HCT116 (cell line): ENCODE measurements around the gene OXCT1. TPM values are rescaled to one million over a fixed set of nuclear protein-coding genes. Genes with fewer than 3 reads are reported as not detected.

Experiments
- ATAC-seq: fragments of 200-7000 bp; cut with Tn5 transposase; 2 replicates; pipeline ENCODE4 v1.9.1; 2020; ENCODE audit warnings: mild to moderate bottlenecking, moderate library complexity
- BruUV-seq: library from RNA; stranded (reverse); fragments of 400-500 nt; replicated peaks from 2 replicates; lab custom pipeline; 2021; lab: Mats Ljungman, UMichigan
- CTCF ChIA-PET: fragments of 300-600 bp; sonication (Branson Sonifier 250); formaldehyde crosslinking; loops from one replicate; lab custom pipeline; 2021; ENCODE audit warnings: antibody characterized with exemption; lab: Charles Lee
- POLR2A ChIA-PET: fragments of 300-600, 350-600 bp; sonication (Branson Sonifier 250); formaldehyde crosslinking; loops from one replicate; lab custom pipeline; 2021; ENCODE audit warnings: antibody characterized with exemption; lab: Charles Lee
- RAD21 ChIA-PET, 2 experiments: fragments of 300-600 bp; sonication (Branson Sonifier 250); formaldehyde crosslinking; loops; one replicate each; lab custom pipeline; 2023; ENCODE audit warnings: low total read pairs in 2 of 2; ENCODE audit not compliant: uncharacterized antibody in 2 of 2, unreplicated experiment in 2 of 2, low non-redundant PET in 1 of 2; lab: Charles Lee
- DNase-seq: peaks from one replicate; pipeline ENCODE4 v3.0.0-alpha.2; 2010; ENCODE audit warnings: low read depth, low spot score
- H2AFZ ChIP-seq: fragments of 200-600 bp; shearing (Covaris generic), sonication (generic); 2 replicates; pipeline ENCODE4 v1.6.1; 2017; ENCODE audit warnings: low read depth, mixed run types, mixed read lengths, antibody characterized with exemption, low read length; ENCODE audit not compliant: poor library complexity, severe bottlenecking
- H3K27ac ChIP-seq: 2 replicates; pipeline ENCODE4 v1.5.1; 2012; ENCODE audit warnings: low read depth, low read length
- H3K27me3 ChIP-seq: fragments of 200-600 bp; sonication (generic); 2 replicates; pipeline ENCODE4 v1.6.1; 2016; ENCODE audit warnings: mixed run types, low read length, mixed read lengths; ENCODE audit not compliant: insufficient read depth
- H3K36me3 ChIP-seq, 2 experiments: fragments of 200-500 bp in 1 of 2; fragments of 200-600 bp in 1 of 2; sonication (Bioruptor generic) in 1 of 2; sonication (generic) in 1 of 2; 2 replicates each; pipeline versions ENCODE4 v1.5.1 to v1.6.1; 2014 to 2016; ENCODE audit warnings: low read length in 2 of 2, inconsistent platforms in 1 of 2, mixed read lengths in 1 of 2, mixed run types in 1 of 2; ENCODE audit not compliant: insufficient read depth in 2 of 2, control insufficient read depth in 1 of 2
- H3K4me1 ChIP-seq, 2 experiments: fragments of 200-600 bp in 1 of 2; sonication (generic) in 1 of 2; 2 replicates each; pipeline versions ENCODE4 v1.5.1 to v1.6.1; 2012 to 2017; ENCODE audit warnings: low read length in 2 of 2, inconsistent platforms in 1 of 2, mild to moderate bottlenecking in 1 of 2, mixed read lengths in 1 of 2, mixed run types in 1 of 2, moderate library complexity in 1 of 2; ENCODE audit not compliant: insufficient read depth in 2 of 2, control insufficient read depth in 1 of 2
- H3K4me2 ChIP-seq: fragments of 200-600 bp; sonication (generic); 2 replicates; pipeline ENCODE4 v1.6.1; 2017; ENCODE audit warnings: mixed run types, low read length, mixed read lengths
- H3K4me3 ChIP-seq, 2 experiments: fragments of 200-600 bp in 1 of 2; sonication (generic) in 1 of 2; replicated peaks in 1 of 2; 2 replicates each; pipeline ENCODE4 v1.5.1; 2011 to 2016; ENCODE audit warnings: low read length in 2 of 2, control low read depth in 1 of 2, low read depth in 1 of 2, mild to moderate bottlenecking in 1 of 2, mixed read lengths in 1 of 2, mixed run types in 1 of 2
- H3K79me2 ChIP-seq: fragments of 200-600 bp; sonication (generic); 2 replicates; pipeline ENCODE4 v1.6.1; 2017; ENCODE audit warnings: mild to moderate bottlenecking, mixed run types, low read length, moderate library complexity, mixed read lengths; ENCODE audit not compliant: insufficient read depth
- H3K9ac ChIP-seq: fragments of 200-600 bp; sonication (generic); 2 replicates; pipeline ENCODE4 v1.6.1; 2016; ENCODE audit warnings: low read length, mixed read lengths
- H3K9me2 ChIP-seq: fragments of 200-600 bp; sonication (generic), shearing (Covaris generic); 2 replicates; pipeline ENCODE4 v1.6.1; 2017; ENCODE audit warnings: mixed run types, mild to moderate bottlenecking, moderate library complexity; ENCODE audit not compliant: insufficient read depth
- H3K9me3 ChIP-seq, 2 experiments: fragments of 200-500 bp in 1 of 2; fragments of 200-600 bp in 1 of 2; sonication (Bioruptor generic) in 1 of 2; sonication (generic) in 1 of 2; 2 replicates each; pipeline ENCODE4 v1.6.1; 2014 to 2017; ENCODE audit warnings: low read length in 2 of 2, mixed read lengths in 2 of 2, inconsistent platforms in 1 of 2, low read depth in 1 of 2, mild to moderate bottlenecking in 1 of 2, mixed run types in 1 of 2, moderate library complexity in 1 of 2; ENCODE audit not compliant: control insufficient read depth in 1 of 2, insufficient read depth in 1 of 2
- H4K20me1 ChIP-seq: fragments of 200-600 bp; sonication (generic), shearing (Covaris generic); 2 replicates; pipeline ENCODE4 v1.6.1; 2017; ENCODE audit warnings: mixed run types, mild to moderate bottlenecking, moderate library complexity; ENCODE audit not compliant: insufficient read depth
- CBX3 ChIP-seq: IDR thresholded peaks from 2 replicates; pipeline ENCODE4 v1.6.1; 2012; ENCODE audit warnings: low read depth
- CEBPB ChIP-seq: IDR thresholded peaks from 2 replicates; pipeline ENCODE4 v1.6.1; 2012; ENCODE audit warnings: low read depth
- EGR1 ChIP-seq: IDR thresholded peaks from 2 replicates; pipeline ENCODE4 v1.6.1; 2012; ENCODE audit warnings: low read depth
- ELF1 ChIP-seq: IDR thresholded peaks from 2 replicates; pipeline ENCODE4 v1.6.1; 2012; ENCODE audit warnings: low read depth, borderline replicate concordance
- EZH2phosphoT487 ChIP-seq: fragments of 200-600 bp; IDR thresholded peaks from 2 replicates; pipeline ENCODE4 v1.6.1; 2018; ENCODE audit warnings: antibody characterized with exemption, borderline replicate concordance
- POLR2AphosphoS5 ChIP-seq: IDR thresholded peaks from 2 replicates; pipeline ENCODE4 v1.6.1; 2011; ENCODE audit warnings: mild to moderate bottlenecking, low read depth, low read length, moderate library complexity
- SIN3A ChIP-seq: IDR thresholded peaks from 2 replicates; pipeline ENCODE4 v1.6.1; 2012; ENCODE audit warnings: low read depth
- SP1 ChIP-seq: IDR thresholded peaks from 2 replicates; pipeline ENCODE4 v1.6.1; 2012; ENCODE audit warnings: low read depth
- YY1 ChIP-seq: IDR thresholded peaks from 2 replicates; pipeline ENCODE4 v1.6.1; 2011; ENCODE audit warnings: low read length, low read depth, moderate library complexity, mild to moderate bottlenecking; ENCODE audit not compliant: insufficient replicate concordance; ENCODE audit errors: extremely low read depth
- ZBTB33 ChIP-seq: IDR thresholded peaks from 2 replicates; pipeline ENCODE4 v1.6.1; 2011; ENCODE audit warnings: mild to moderate bottlenecking, low read length, moderate library complexity; ENCODE audit not compliant: insufficient replicate concordance; ENCODE audit errors: extremely low read depth
- ZFX ChIP-seq: fragments of 450-650 bp; IDR thresholded peaks from 2 replicates; pipeline ENCODE4 v1.6.1; 2017
- intact Hi-C: fragments of 100-400 bp; cut with micrococcal nuclease; formaldehyde crosslinking; loops from 2 replicates; pipeline ENCODE4 v1.10.0; 2022
- total RNA-seq: library from RNA; stranded (reverse); gene quantifications from one replicate; pipeline ENCODE4 v1.2.1, GENCODE V29; 2021; ENCODE audit not compliant: unreplicated experiment
- TF ChIP-seq, protein P1 (sequence below), 3 experiments: fragments of 200-600 bp in 1 of 3; sonication (generic) in 1 of 3; IDR thresholded peaks in 2 of 3; conservative IDR thresholded peaks in 1 of 3; 2 replicates each; pipeline ENCODE4 v1.5.1; 2012 to 2017; ENCODE audit warnings: low read depth in 2 of 3, low read length in 2 of 3, antibody characterized with exemption in 1 of 3, borderline replicate concordance in 1 of 3, control low read depth in 1 of 3, mild to moderate bottlenecking in 1 of 3, mixed read lengths in 1 of 3, mixed run types in 1 of 3, moderate library complexity in 1 of 3; ENCODE audit not compliant: insufficient read depth in 1 of 3

The OXCT1 gene
- total RNA-seq, 1 experiment from 2014 or later, result 28.1 TPM

- TF ChIP-seq YY1 (no peak), ZFX (no peak), POLR2AphosphoS5 (no peak), SIN3A (no peak), SP1 (no peak), EGR1 (no peak)
Measured at GRCh38 chr5:41842777-41843176, 27.4 kb downstream of the OXCT1 start (continued).

DNA sequence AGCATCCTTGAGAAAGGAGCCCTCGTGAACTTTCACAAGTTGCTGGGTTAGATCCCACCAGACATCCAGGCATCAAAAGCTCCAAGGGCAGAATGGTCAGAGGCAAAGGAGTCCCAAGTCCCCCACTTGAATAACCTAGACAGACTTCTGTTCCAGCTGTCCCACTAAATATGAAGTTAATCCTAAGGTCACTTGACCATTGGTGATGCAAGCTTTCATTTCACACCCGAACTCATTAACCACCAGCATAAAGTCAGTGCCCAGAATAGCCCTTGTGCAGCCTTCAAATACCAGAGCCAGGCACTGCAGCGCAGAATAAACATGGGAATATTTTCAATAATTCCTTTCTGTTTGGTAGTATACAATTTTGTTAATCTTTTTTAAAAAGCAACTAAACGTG lies 28.9 kb downstream of the OXCT1 start:
- CTCF ChIA-PET, result no interaction called here
- no peaks in the 10 kb centered on the region for H3K9me3 ChIP-seq
- no peaks in the 10 kb centered on the region for H4K20me1 ChIP-seq
- intact Hi-C loops, result no loop called here
- TF ChIP-seq ELF1 (no peak), EGR1 (no peak), CBX3 (no peak), CEBPB (no peak), EZH2phosphoT487 (no peak), ZBTB33 (no peak)
- TF ChIP-seq, protein P1, sequence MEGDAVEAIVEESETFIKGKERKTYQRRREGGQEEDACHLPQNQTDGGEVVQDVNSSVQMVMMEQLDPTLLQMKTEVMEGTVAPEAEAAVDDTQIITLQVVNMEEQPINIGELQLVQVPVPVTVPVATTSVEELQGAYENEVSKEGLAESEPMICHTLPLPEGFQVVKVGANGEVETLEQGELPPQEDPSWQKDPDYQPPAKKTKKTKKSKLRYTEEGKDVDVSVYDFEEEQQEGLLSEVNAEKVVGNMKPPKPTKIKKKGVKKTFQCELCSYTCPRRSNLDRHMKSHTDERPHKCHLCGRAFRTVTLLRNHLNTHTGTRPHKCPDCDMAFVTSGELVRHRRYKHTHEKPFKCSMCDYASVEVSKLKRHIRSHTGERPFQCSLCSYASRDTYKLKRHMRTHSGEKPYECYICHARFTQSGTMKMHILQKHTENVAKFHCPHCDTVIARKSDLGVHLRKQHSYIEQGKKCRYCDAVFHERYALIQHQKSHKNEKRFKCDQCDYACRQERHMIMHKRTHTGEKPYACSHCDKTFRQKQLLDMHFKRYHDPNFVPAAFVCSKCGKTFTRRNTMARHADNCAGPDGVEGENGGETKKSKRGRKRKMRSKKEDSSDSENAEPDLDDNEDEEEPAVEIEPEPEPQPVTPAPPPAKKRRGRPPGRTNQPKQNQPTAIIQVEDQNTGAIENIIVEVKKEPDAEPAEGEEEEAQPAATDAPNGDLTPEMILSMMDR (IDR thresholded peaks at IDR 0.05 in 2 of 3, conservative IDR thresholded peaks at IDR 0.05 in 1 of 3; ENCODE audit: borderline replicate concordance in 1 of 3, insufficient read depth in 1 of 3, low read depth in 2 of 3, low read length in 2 of 3), result no peak
- no peak overlapping the region for H3K9ac ChIP-seq
- POLR2A ChIA-PET, result no interaction called here
- no peaks in the 10 kb centered on the region for H3K9me2 ChIP-seq
- H2AFZ ChIP-seq, result no peak overlapping the region
- ATAC-seq (no peak), DNase-seq (no peak)
- no peaks in the 10 kb centered on the region for H3K4me1 ChIP-seq
- RAD21 ChIA-PET, result no interaction called here
- no peak overlapping the region for H3K4me3 ChIP-seq
- H3K4me2 ChIP-seq, result no peak overlapping the region
- H3K79me2 ChIP-seq, result no peaks in the 10 kb centered on the region
- no TSS peak for BruUV-seq
- no peak overlapping the region for H3K27ac ChIP-seq
- H3K27me3 ChIP-seq, result no peaks in the 10 kb centered on the region
- H3K36me3 ChIP-seq, result peaks cover 0 to 12% of the 10 kb centered on the region in 2 experiments; a peak in 1 of 4 replicates
